Measurements from ENCODE around the gene SATB2. TPM values are rescaled to one million over a fixed set of nuclear protein-coding genes. Genes with fewer than 3 reads are reported as not detected.

The SATB2 gene
- total RNA-seq, 1 experiment from 2014 or later = 16.5 TPM

- H3K9me3 Mint-ChIP-seq (ENCODE audit: unreplicated experiment) = no peaks in the 10 kb centered on the region
- H3K4me3 Mint-ChIP-seq (ENCODE audit: unreplicated experiment) = no peak overlapping the region
- H3K4me1 Mint-ChIP-seq (ENCODE audit: insufficient read depth, unreplicated experiment) = no peaks in the 10 kb centered on the region
- CTCF ChIA-PET = interaction anchor here (0.6 to 4.1 kb wide), 6 partner anchors 18 to 1809 kb away, joined by 3 to 18 read pairs (median 3); no protein-coding TSS in a partner anchor
- DNase-seq (ENCODE audit: unreplicated experiment) = no peak
- peaks cover 39% of the 10 kb centered on the region for H3K27me3 Mint-ChIP-seq (ENCODE audit: insufficient read depth, unreplicated experiment)
- H3K36me3 Mint-ChIP-seq (ENCODE audit: insufficient read depth, unreplicated experiment) = no peaks in the 10 kb centered on the region
- no peak overlapping the region for H3K27ac Mint-ChIP-seq (ENCODE audit: low read depth, unreplicated experiment)
- intact Hi-C loops (cut with micrococcal nuclease) = no loop called here
- no TSS peak for BruUV-seq (replicated peaks)
- no peak for TF ChIP-seq CTCF (IDR thresholded peaks at IDR 0.05; ENCODE audit: unreplicated experiment)
- POLR2A ChIA-PET = no interaction called here
These were observed 8.4 kb upstream of the SATB2 start for GRCh38 chr2:199465988-199466691.

- Mint-ChIP-seq H3K36me3 (ENCODE audit: insufficient read depth, unreplicated experiment) (no peaks in the 10 kb centered on the region), H3K4me3 (ENCODE audit: unreplicated experiment) (no peak overlapping the region), H3K9me3 (ENCODE audit: unreplicated experiment) (no peaks in the 10 kb centered on the region), H3K27me3 (ENCODE audit: insufficient read depth, unreplicated experiment) (peaks cover 39% of the 10 kb centered on the region), H3K27ac (ENCODE audit: low read depth, unreplicated experiment) (no peak overlapping the region), H3K4me1 (ENCODE audit: insufficient read depth, unreplicated experiment) (no peaks in the 10 kb centered on the region)
- intact Hi-C loops (cut with micrococcal nuclease) = no loop called here
- ChIA-PET CTCF (interaction anchor here (0.6 to 4.1 kb wide), 6 partner anchors 13 to 889 kb away, joined by 3 to 18 read pairs (median 5); no protein-coding TSS in a partner anchor), POLR2A (no interaction called here)
- DNase-seq (ENCODE audit: unreplicated experiment) = no peak
- no TSS peak for BruUV-seq (replicated peaks)
- TF ChIP-seq CTCF (IDR thresholded peaks at IDR 0.05; ENCODE audit: unreplicated experiment) = no peak
These were observed 7.7 kb upstream of the SATB2 start for GRCh38 chr2:199465390-199465789.

- H3K4me3 Mint-ChIP-seq (ENCODE audit: unreplicated experiment) = no peak overlapping the region
- intact Hi-C loops (cut with micrococcal nuclease) = no loop called here
- no peak for DNase-seq (ENCODE audit: unreplicated experiment)
- BruUV-seq (replicated peaks) = no TSS peak
- H3K9me3 Mint-ChIP-seq (ENCODE audit: unreplicated experiment) = no peaks in the 10 kb centered on the region
- no peaks in the 10 kb centered on the region for H3K4me1 Mint-ChIP-seq (ENCODE audit: insufficient read depth, unreplicated experiment)
- H3K27me3 Mint-ChIP-seq (ENCODE audit: insufficient read depth, unreplicated experiment) = peaks cover 39% of the 10 kb centered on the region
- no peak overlapping the region for H3K27ac Mint-ChIP-seq (ENCODE audit: low read depth, unreplicated experiment)
- CTCF ChIA-PET = interaction anchor here (0.6 to 4.1 kb wide), 10 partner anchors 10 to 1151 kb away, joined by 3 to 18 read pairs (median 6); no protein-coding TSS in a partner anchor
- no peaks in the 10 kb centered on the region for H3K36me3 Mint-ChIP-seq (ENCODE audit: insufficient read depth, unreplicated experiment)
- POLR2A ChIA-PET = no interaction called here
- no peak for TF ChIP-seq CTCF (IDR thresholded peaks at IDR 0.05; ENCODE audit: unreplicated experiment)
These were observed 7.0 kb upstream of the SATB2 start for GRCh38 chr2:199464606-199465352.

Measured in MCF 10A (cell line).